HEK293T (cell line): ENCODE data around the gene AP3S2.

Experiments
- CTCF ChIA-PET: fragments of 350-600 bp; formaldehyde crosslinking; extraction: SDS; loops from one replicate; lab custom pipeline; 2021; ENCODE audit warnings: antibody characterized with exemption, inconsistent platforms; lab: Yijun Ruan, JAX
- POLR2A ChIA-PET: fragments of 350-600 bp; formaldehyde crosslinking; extraction: SDS; loops from one replicate; lab custom pipeline; 2020; ENCODE audit warnings: antibody characterized with exemption, inconsistent platforms; lab: Yijun Ruan, JAX
- DNase-seq: peaks from one replicate; pipeline ENCODE4 v3.0.0; 2012; ENCODE audit warnings: mixed read lengths; ENCODE audit errors: extremely low spot score
- ARNT ChIP-seq: fragments of 450-650 bp; IDR thresholded peaks from 2 replicates; pipeline ENCODE4 v1.6.1; 2017; ENCODE audit warnings: mild to moderate bottlenecking
- BHLHE40 ChIP-seq: fragments of 450-650 bp; IDR thresholded peaks from 2 replicates; pipeline ENCODE4 v1.6.1; 2016; ENCODE audit warnings: mild to moderate bottlenecking, moderate library complexity, borderline replicate concordance
- CTBP1 ChIP-seq: fragments of 450-650 bp; IDR thresholded peaks from 2 replicates; pipeline ENCODE4 v1.6.1; 2016; ENCODE audit warnings: borderline replicate concordance
- ELF4 ChIP-seq: fragments of 450-650 bp; IDR thresholded peaks from 2 replicates; pipeline ENCODE4 v1.6.1; 2017; ENCODE audit warnings: antibody characterized with exemption
- FOXA1 ChIP-seq: fragments of 450-650 bp; IDR thresholded peaks from 2 replicates; pipeline ENCODE4 v1.6.1; 2016; ENCODE audit warnings: mild to moderate bottlenecking
- FOXK2 ChIP-seq: fragments of 450-650 bp; IDR thresholded peaks from 2 replicates; pipeline ENCODE4 v1.6.1; 2016; ENCODE audit warnings: mild to moderate bottlenecking
- FOXM1 ChIP-seq: fragments of 450-650 bp; IDR thresholded peaks from 2 replicates; pipeline ENCODE4 v1.6.1; 2017; ENCODE audit warnings: mild to moderate bottlenecking, borderline replicate concordance
- HDGF ChIP-seq: fragments of 450-650 bp; IDR thresholded peaks from 2 replicates; pipeline ENCODE4 v1.6.1; 2017; ENCODE audit warnings: antibody characterized with exemption, borderline replicate concordance
- L3MBTL2 ChIP-seq: fragments of 450-650 bp; conservative IDR thresholded peaks from 2 replicates; pipeline ENCODE4 v1.6.1; 2016; ENCODE audit warnings: mild to moderate bottlenecking
- LEF1 ChIP-seq: fragments of 450-650 bp; IDR thresholded peaks from 2 replicates; pipeline ENCODE4 v1.6.1; 2017; ENCODE audit warnings: mild to moderate bottlenecking, borderline replicate concordance
- NFRKB ChIP-seq: fragments of 450-650 bp; IDR thresholded peaks from 2 replicates; pipeline ENCODE4 v1.6.1; 2016; ENCODE audit warnings: mild to moderate bottlenecking, moderate library complexity
- PKNOX1 ChIP-seq: fragments of 450-650 bp; IDR thresholded peaks from 2 replicates; pipeline ENCODE4 v1.6.1; 2016
- SP1 ChIP-seq: fragments of 450-650 bp; IDR thresholded peaks from 2 replicates; pipeline ENCODE4 v1.6.1; 2017
- SUZ12 ChIP-seq: fragments of 450-650 bp; IDR thresholded peaks from 2 replicates; pipeline ENCODE4 v1.6.1; 2016; ENCODE audit warnings: mild to moderate bottlenecking
- TARDBP ChIP-seq: fragments of 450-650 bp; IDR thresholded peaks from 2 replicates; pipeline ENCODE4 v1.6.1; 2016
- ZNF384 ChIP-seq: fragments of 450-650 bp; IDR thresholded peaks from 2 replicates; pipeline ENCODE4 v1.6.1; 2016

The AP3S2 gene

GRCh38 chr15:89905846-89906378 is 12.1 kb upstream of the AP3S2 start:
- TF ChIP-seq LEF1: no peak
- no peak for TF ChIP-seq NFRKB
- TF ChIP-seq BHLHE40: no peak
- no peak for TF ChIP-seq ZNF384
- no peak for TF ChIP-seq FOXK2
- TF ChIP-seq ARNT: no peak
- TF ChIP-seq L3MBTL2: no peak
- no peak for TF ChIP-seq SP1
- no peak for TF ChIP-seq FOXM1
- no peak for TF ChIP-seq TARDBP
- TF ChIP-seq SUZ12: no peak
- TF ChIP-seq CTBP1: no peak
- TF ChIP-seq FOXA1: no peak
- DNase-seq: no peak
- ChIA-PET POLR2A (interaction anchor here (1.6 kb wide), 1 partner anchor 12 kb away, joined by 12 read pairs; the partner anchor contains the start of gene AP3S2), CTCF (no interaction called here)

GRCh38 chr15:89904519-89904918 is 10.7 kb upstream of the AP3S2 start:
- ChIA-PET POLR2A (interaction anchor here (1.5 to 1.8 kb wide), 2 partner anchors 8 to 11 kb away, joined by 4 to 10 read pairs; partner anchors contain the start of genes AP3S2 and ARPIN), CTCF (no interaction called here)
- no peak for DNase-seq
- TF ChIP-seq ELF4 (no peak), L3MBTL2 (no peak), ARNT (no peak), FOXA1 (no peak), CTBP1 (no peak)

GRCh38 chr15:89903858-89904130 is 10.0 kb upstream of the AP3S2 start:
- no peak for DNase-seq
- TF ChIP-seq ZNF384: no peak
- TF ChIP-seq ELF4: no peak
- TF ChIP-seq L3MBTL2: no peak
- TF ChIP-seq SP1: no peak
- TF ChIP-seq NFRKB: no peak
- no peak for TF ChIP-seq FOXK2
- TF ChIP-seq LEF1: no peak
- no peak for TF ChIP-seq FOXM1
- no peak for TF ChIP-seq CTBP1
- no peak for TF ChIP-seq BHLHE40
- TF ChIP-seq PKNOX1: no peak
- TF ChIP-seq SUZ12: no peak
- TF ChIP-seq TARDBP: no peak
- TF ChIP-seq FOXA1: no peak
- no peak for TF ChIP-seq HDGF
- POLR2A ChIA-PET: interaction anchor here (1.5 to 1.8 kb wide), 2 partner anchors 9 to 10 kb away, joined by 4 to 10 read pairs; partner anchors contain the start of genes AP3S2 and ARPIN
- CTCF ChIA-PET: no interaction called here

GRCh38 chr15:89903015-89903857 is 9.4 kb upstream of the AP3S2 start:
- TF ChIP-seq SUZ12 (no peak), PKNOX1 (no peak), FOXM1 (no peak), HDGF (no peak), BHLHE40 (no peak), ELF4 (no peak), ZNF384 (no peak), NFRKB (no peak), ARNT (no peak), FOXA1 (no peak), LEF1 (no peak), TARDBP (no peak), SP1 (no peak), L3MBTL2 (no peak), CTBP1 (no peak)
- ChIA-PET POLR2A (interaction anchor here (1.0 to 1.8 kb wide), 3 partner anchors 9 to 96 kb away, joined by 3 to 10 read pairs (median 4); partner anchors contain the start of genes AP3S2 and ARPIN), CTCF (no interaction called here)
- no peak for DNase-seq

- DNase-seq: no peak
- ChIA-PET POLR2A (interaction anchor here (0.9 to 1.2 kb wide), 2 partner anchors 9 to 12 kb away, joined by 3 read pairs; partner anchors contain the start of gene ARPIN), CTCF (no interaction called here)
- TF ChIP-seq TARDBP (no peak), PKNOX1 (no peak), BHLHE40 (no peak)
These were observed 7.1 kb upstream of the AP3S2 start for GRCh38 chr15:89900849-89901248.

- no peak for DNase-seq
- POLR2A ChIA-PET: interaction anchor here (0.9 kb wide), 1 partner anchor 10 kb away, joined by 3 read pairs; no protein-coding TSS in a partner anchor
- CTCF ChIA-PET: no interaction called here
- TF ChIP-seq ZNF384 (no peak), CTBP1 (no peak), SP1 (no peak), PKNOX1 (no peak), L3MBTL2 (no peak), ARNT (no peak), LEF1 (no peak), ELF4 (no peak), FOXM1 (no peak), HDGF (no peak), TARDBP (no peak), SUZ12 (no peak), FOXK2 (no peak), NFRKB (no peak), BHLHE40 (no peak), FOXA1 (no peak)
These were observed 6.3 kb upstream of the AP3S2 start for GRCh38 chr15:89899951-89900567.
